IgD-negative memory B cell (primary cell): ENCODE results near the gene BMERB1. TPM values are rescaled to one million over a fixed set of nuclear protein-coding genes. Genes with fewer than 3 reads are reported as not detected.
"Not testable (repeated sequence)": the region's sequence is repeated elsewhere in the genome, so short reads cannot be mapped to it uniquely, and the experiment has no call there.

Experiments used
- H3K27ac Mint-ChIP-seq, 3 donors: one replicate each; pipeline ENCODE4 v1.8.0; 2020 to 2022; ENCODE audit warnings: mild to moderate bottlenecking in 3 of 3, mixed read lengths in 3 of 3, moderate library complexity in 1 of 3
- H3K27me3 Mint-ChIP-seq: one replicate; pipeline ENCODE4 v1.8.0; 2021; ENCODE audit warnings: mixed read lengths
- H3K36me3 Mint-ChIP-seq: one replicate; pipeline ENCODE4 v1.8.0; 2020; ENCODE audit warnings: mild to moderate bottlenecking, mixed read lengths
- H3K4me1 Mint-ChIP-seq, 3 donors: one replicate each; pipeline ENCODE4 v1.8.0; 2020 to 2022; ENCODE audit warnings: mixed read lengths in 3 of 3, mild to moderate bottlenecking in 1 of 3
- H3K4me3 Mint-ChIP-seq, 4 donors: one replicate each; pipeline ENCODE4 v1.8.0; 2020 to 2022; ENCODE audit warnings: mild to moderate bottlenecking in 4 of 4, mixed read lengths in 4 of 4, moderate library complexity in 3 of 4
- H3K9me3 Mint-ChIP-seq, 3 donors: one replicate each; pipeline ENCODE4 v1.8.0; 2020 to 2021; ENCODE audit warnings: mixed read lengths in 3 of 3, mild to moderate bottlenecking in 1 of 3
- polyA plus RNA-seq: library from polyadenylated mRNA; unstranded; fragments of 300-500 nt; fragmentation: Illumina TruSeq; gene quantifications from one replicate; pipeline ENCODE4 v1.2.3, GENCODE V29; 2021

BMERB1 gene
- polyA plus RNA-seq, 1 donor from 2014 or later: 4.2 TPM

DNA sequence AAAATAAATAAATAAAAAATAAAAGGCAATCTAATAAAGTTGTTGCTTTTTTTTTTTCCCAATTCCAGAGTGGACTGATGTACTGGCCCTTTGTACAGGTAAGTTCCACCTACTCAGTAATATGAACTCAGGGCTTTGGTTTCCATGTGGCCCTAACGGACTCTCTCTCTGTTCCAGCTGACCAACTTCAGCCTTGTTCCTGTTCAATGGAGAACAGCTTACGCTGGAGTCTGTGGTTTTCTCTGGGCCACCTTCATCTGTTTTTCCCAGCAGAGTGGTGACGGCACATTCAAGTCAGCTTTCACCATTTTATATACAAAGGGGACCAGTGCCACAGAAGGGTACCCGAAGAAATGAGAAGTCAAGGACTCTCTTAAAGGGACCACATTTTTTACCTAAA, 26.6 kb upstream of the BMERB1 start:
- H3K27ac Mint-ChIP-seq, H3K27me3 Mint-ChIP-seq, H3K9me3 Mint-ChIP-seq, H3K4me3 Mint-ChIP-seq, H3K36me3 Mint-ChIP-seq: not testable (repeated sequence)
- peaks cover 0 to 13% (median 8%) of the 10 kb centered on the region in 3 donors for H3K4me1 Mint-ChIP-seq

DNA sequence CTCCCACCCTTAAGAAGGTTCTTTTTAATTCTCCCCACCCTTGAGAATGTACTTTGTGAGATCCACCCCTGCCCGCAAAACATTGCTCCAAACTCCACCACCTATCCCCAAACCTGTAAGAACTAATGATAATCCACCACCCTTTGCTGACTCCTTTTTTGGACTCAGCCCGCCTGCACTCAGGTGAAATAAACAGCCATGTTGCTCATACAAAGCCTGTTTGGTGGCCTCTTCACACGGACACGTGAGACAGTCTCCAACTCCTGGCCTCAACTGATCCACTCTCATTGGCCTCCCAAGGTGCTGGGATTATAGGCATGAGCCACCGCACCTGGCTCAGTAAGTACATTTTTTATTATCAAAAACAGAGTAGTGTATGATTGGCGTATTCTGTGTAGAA, 24.9 kb upstream of the BMERB1 start:
- not testable (repeated sequence) for H3K4me3 Mint-ChIP-seq, H3K27ac Mint-ChIP-seq, H3K36me3 Mint-ChIP-seq, H3K27me3 Mint-ChIP-seq, H3K4me1 Mint-ChIP-seq, H3K9me3 Mint-ChIP-seq

DNA sequence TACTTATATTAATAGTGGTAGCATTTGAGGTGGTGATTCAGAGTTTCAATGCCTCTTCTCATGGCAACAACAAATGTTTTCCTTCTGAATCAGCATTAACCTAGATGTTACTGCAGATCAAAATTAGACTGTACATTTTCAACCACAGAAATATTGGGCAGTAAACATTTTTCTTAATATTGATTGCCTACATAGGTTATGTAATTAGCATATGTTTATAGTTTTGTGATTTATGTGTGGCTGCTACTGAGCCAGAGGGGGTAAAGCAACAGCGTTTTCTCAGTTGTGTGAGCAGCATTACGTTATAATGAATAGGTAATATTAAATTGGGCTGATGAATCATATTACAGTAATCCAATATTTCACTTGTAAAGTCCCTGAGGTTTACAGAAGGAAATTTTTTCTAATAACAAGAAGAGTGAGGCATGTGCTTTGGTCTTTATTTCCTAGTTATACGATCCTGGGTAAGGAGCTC, 18.8 kb upstream of the BMERB1 start:
- Mint-ChIP-seq H3K4me3 (no peak overlapping the region), H3K36me3 (no peaks in the 10 kb centered on the region), H3K9me3 (no peaks in the 10 kb centered on the region), H3K4me1 (peaks cover 0 to 1% (median 0%) of the 10 kb centered on the region in 3 donors), H3K27me3 (peaks cover 2% of the 10 kb centered on the region), H3K27ac (no peak overlapping the region)

GRCh38 chr16:15417197-15417596, 17.2 kb upstream of the BMERB1 start:
- no peaks in the 10 kb centered on the region for H3K36me3 Mint-ChIP-seq
- H3K27me3 Mint-ChIP-seq: peaks cover 2% of the 10 kb centered on the region
- H3K4me3 Mint-ChIP-seq: no peak overlapping the region
- no peak overlapping the region for H3K27ac Mint-ChIP-seq
- peaks cover 0 to 1% (median 0%) of the 10 kb centered on the region in 3 donors for H3K4me1 Mint-ChIP-seq
- no peaks in the 10 kb centered on the region for H3K9me3 Mint-ChIP-seq

DNA sequence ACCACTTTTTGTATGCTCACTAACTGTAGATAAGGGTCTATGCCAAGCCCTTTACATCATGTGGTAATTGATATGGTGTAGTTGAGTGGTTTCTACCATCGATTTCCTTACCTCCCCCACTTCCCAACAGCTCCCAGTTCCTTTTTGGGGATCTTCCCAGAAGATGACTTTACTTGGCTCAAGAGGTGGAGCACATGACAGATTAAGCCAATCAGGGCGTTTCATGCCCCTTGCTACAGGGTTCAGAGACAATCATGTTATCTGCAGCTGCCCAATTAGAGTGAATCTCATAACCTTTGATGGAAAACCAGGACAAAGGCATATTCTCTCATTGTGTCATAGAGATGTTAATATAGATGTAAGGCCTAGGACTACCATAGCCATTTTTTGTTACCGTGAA, 16.2 kb upstream of the BMERB1 start:
- no peak overlapping the region for H3K27ac Mint-ChIP-seq

DNA sequence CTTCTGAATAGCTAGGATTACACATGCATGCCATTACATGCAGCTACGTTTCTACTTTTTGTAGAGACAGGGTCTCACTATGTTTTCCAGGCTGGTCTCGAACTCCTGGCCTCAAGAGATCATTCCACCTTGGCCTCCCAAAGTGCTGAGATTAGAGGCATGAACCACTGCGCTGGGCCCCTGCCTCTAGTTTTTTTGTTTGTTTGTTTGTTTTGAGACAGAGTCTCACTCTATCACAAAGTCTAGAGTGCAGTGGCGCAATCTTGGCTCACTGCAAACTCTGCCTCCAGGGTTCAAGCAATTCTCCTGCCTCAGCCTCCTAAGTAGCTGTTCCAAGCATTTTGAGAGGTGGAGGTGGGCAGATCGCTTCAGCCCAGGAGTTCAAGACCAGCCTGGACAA, 12.7 kb upstream of the BMERB1 start:
- H3K9me3 Mint-ChIP-seq, H3K27ac Mint-ChIP-seq, H3K36me3 Mint-ChIP-seq, H3K4me3 Mint-ChIP-seq, H3K27me3 Mint-ChIP-seq, H3K4me1 Mint-ChIP-seq: not testable (repeated sequence)

More for the DNA sequence above, 16.2 kb upstream of the BMERB1 start:
- Mint-ChIP-seq H3K27me3 (peaks cover 2% of the 10 kb centered on the region), H3K4me1 (peaks cover 0 to 1% (median 0%) of the 10 kb centered on the region in 3 donors), H3K9me3 (no peaks in the 10 kb centered on the region), H3K4me3 (no peak overlapping the region), H3K36me3 (no peaks in the 10 kb centered on the region)

DNA sequence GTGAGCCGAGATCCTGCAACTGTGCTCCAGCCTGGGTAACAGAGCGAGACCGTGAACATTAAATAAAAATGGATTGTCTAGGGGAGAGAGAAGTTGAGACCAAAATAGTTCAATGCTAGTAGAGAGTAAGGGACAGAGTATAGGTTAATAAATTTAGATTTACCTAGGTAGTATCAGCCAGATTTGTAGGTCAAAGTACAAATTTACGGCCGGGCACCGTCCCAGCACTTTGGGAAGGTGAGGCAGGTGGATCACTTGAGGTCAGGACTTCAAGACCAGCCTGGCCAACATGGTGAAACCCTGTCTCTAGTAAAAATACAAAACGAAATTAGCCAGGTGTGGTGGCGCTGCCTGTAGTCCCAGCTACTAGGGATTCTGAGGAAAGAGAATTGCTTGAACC, 12.2 kb upstream of the BMERB1 start:
- H3K4me3 Mint-ChIP-seq: no peak overlapping the region
- peaks cover 3% of the 10 kb centered on the region for H3K27me3 Mint-ChIP-seq
- H3K27ac Mint-ChIP-seq: no peak overlapping the region
- H3K4me1 Mint-ChIP-seq: no peaks in the 10 kb centered on the region
- H3K9me3 Mint-ChIP-seq: no peaks in the 10 kb centered on the region
- no peaks in the 10 kb centered on the region for H3K36me3 Mint-ChIP-seq

GRCh38 chr16:15425861-15426260, 8.5 kb upstream of the BMERB1 start:
- H3K9me3 Mint-ChIP-seq: no peaks in the 10 kb centered on the region
- no peak overlapping the region for H3K27ac Mint-ChIP-seq
- peaks cover 0 to 3% (median 0%) of the 10 kb centered on the region in 3 donors for H3K4me1 Mint-ChIP-seq
- H3K4me3 Mint-ChIP-seq: no peak overlapping the region
- no peaks in the 10 kb centered on the region for H3K36me3 Mint-ChIP-seq
- peaks cover 3% of the 10 kb centered on the region for H3K27me3 Mint-ChIP-seq

DNA sequence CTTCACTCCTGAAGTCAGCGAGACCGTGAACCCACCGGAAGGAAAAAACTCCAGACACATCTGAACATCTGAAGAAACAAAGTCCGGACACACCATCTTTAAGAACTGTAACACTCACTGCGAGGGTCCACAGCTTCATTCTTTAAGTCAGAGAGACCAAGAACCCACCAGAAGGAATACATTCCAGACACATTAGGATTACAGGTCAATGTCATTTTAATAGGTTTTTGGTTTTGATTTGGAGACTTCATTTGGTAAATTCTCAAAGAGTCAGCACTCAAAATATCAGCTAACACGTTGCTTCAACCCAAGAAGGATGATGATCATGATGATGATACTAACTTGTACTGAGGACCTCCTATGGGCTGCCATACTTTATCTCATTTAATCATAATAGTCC, 7.6 kb upstream of the BMERB1 start:
- Mint-ChIP-seq H3K27ac (no peak overlapping the region), H3K36me3 (no peaks in the 10 kb centered on the region), H3K27me3 (peaks cover 3% of the 10 kb centered on the region), H3K4me1 (peaks cover 0 to 3% (median 0%) of the 10 kb centered on the region in 3 donors), H3K9me3 (no peaks in the 10 kb centered on the region), H3K4me3 (no peak overlapping the region)

DNA sequence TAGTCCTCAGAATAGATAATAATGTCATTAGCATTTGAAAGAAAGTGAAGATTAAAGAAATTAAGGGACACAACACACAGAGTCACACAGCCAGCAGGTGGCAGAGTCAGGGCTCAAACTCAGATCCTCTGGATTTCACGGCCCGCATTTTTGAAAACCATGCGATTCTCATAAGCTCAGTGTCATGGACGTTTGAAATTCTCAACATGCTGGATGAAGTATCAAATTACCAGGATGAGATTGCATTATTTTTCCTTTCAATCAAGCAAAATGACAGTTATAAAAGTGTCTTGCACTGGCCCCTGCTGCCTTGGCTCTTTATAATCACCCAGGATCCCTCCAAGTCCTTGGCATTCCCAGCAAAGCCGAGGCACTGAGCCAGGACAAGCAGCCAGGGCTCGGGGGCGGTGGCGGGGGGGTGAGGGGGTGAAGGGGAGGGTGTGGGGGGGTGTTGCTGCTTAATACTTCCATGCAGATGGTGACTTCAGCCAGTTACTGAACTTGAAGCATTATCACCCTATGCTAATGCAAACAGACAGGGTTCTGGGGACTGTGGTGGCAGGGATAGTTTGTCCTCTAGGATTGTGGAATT, 6.6 kb upstream of the BMERB1 start:
- Mint-ChIP-seq H3K27me3 (peaks cover 3% of the 10 kb centered on the region), H3K4me1 (peaks cover 0 to 3% (median 0%) of the 10 kb centered on the region in 3 donors), H3K36me3 (no peaks in the 10 kb centered on the region), H3K4me3 (no peak overlapping the region), H3K9me3 (no peaks in the 10 kb centered on the region), H3K27ac (no peak overlapping the region)

DNA sequence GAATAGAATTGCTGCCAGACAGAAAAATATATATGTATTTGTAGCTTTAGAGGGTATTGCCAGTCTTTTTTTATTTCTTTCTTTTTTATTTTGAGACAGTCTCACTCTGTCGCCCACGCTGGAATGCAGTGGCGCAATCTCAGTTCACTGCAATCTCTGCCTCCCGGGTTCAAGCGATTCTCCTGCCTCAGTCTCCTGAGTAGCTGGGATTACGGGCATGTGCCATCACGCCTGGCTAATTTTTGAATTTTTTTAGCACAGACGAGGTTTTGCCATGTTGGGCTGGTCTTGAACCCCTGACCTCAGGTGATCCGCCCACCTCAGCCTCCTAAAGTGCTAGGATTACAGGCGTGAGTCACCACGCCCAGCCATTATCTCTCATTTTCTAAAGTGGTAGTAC, 3.5 kb upstream of the BMERB1 start:
- H3K9me3 Mint-ChIP-seq, H3K4me3 Mint-ChIP-seq, H3K36me3 Mint-ChIP-seq, H3K27ac Mint-ChIP-seq: not testable (repeated sequence)
- H3K4me1 Mint-ChIP-seq: peaks cover 10 to 12% (median 12%) of the 10 kb centered on the region in 3 donors
- H3K27me3 Mint-ChIP-seq: peaks cover 15% of the 10 kb centered on the region

DNA sequence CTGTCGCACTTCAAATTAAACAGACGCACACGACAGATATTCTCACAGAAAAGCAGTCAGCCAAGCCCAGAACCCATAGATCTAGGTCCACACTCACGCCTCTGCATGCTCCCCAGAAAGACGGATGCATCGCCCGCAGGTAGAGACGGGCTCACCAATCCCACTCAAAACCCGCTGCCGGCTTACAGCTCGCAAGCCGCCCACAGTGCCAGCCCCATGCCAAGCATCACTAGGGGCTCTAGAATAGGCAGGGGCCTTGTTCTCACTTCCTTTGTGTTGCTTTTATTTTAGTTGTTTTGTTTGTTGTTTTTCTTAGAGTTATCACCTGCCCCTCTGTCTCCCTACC, 336 bp upstream of the BMERB1 start:
- no peaks in the 10 kb centered on the region for H3K9me3 Mint-ChIP-seq
- no peak overlapping the region for H3K27ac Mint-ChIP-seq
- peaks cover 10 to 12% (median 11%) of the 10 kb centered on the region in 3 donors for H3K4me1 Mint-ChIP-seq
- peaks cover 1% of the 10 kb centered on the region for H3K36me3 Mint-ChIP-seq
- peaks cover 18% of the 10 kb centered on the region for H3K27me3 Mint-ChIP-seq
- H3K4me3 Mint-ChIP-seq: peak overlapping the region; percentile 66 to 89 (median 82)

DNA sequence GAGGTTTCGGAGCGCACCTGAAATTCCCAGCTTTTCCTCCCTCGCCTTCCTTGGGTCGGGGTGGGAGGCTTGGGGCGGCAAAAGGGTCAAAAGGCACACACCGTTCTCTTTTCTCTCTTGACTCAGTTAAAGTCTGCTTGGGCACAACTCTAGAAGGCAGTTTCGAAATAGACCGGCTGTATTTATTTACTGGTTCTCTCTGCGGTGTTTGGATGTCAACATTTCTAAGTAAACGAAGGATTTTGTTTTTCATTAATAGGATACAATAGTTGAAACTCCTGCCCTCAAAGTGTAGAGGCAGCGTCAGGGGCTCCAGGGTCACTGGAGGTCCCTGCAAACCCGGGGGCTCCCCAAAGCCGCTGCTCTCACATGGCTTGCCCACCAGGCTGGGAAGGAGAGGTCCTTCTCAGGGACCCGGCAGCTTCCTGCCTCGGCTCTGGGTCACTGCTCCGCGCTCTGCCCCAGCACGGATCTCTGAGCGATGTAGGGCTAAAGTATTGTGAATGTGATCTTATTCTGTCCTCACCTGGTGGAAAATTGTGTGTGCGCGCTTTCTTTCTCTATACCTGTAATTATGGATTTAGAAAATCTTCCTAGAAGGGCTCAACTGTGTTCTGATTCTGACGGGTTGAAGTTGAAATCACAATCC, 952 bp downstream of the BMERB1 start:
- H3K27ac Mint-ChIP-seq: peak overlapping the region in 1 of 3 donors; percentile 13
- H3K36me3 Mint-ChIP-seq: peaks cover 1% of the 10 kb centered on the region
- peaks cover 18% of the 10 kb centered on the region for H3K27me3 Mint-ChIP-seq
- H3K9me3 Mint-ChIP-seq: no peaks in the 10 kb centered on the region
- peaks cover 10 to 12% (median 11%) of the 10 kb centered on the region in 3 donors for H3K4me1 Mint-ChIP-seq
- peak overlapping the region; percentile 73 to 92 (median 87) for H3K4me3 Mint-ChIP-seq

DNA sequence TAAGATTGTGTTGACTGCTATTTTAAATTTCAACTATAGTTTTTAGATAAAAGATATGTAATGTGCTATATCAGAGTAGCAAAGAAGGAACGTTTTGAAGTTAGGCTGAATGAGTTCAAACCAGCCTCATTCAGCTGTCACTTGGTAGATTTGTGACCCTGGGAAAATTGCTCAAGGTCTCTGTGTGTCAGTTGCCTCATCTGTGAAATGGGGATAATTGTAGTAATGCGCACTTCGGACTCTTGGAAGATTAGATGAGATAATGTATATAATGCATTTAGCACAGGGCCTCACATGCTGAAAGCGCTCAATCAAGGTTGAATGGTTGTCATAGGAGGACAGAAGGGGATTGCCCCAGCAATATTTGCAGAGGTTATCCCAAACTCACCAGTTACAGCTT, 4.7 kb downstream of the BMERB1 start:
- Mint-ChIP-seq H3K4me3 (peak overlapping the region in 1 of 4 donors; percentile 6), H3K36me3 (peaks cover 1% of the 10 kb centered on the region), H3K9me3 (no peaks in the 10 kb centered on the region), H3K27me3 (peaks cover 14% of the 10 kb centered on the region), H3K27ac (no peak overlapping the region), H3K4me1 (peaks cover 7 to 11% (median 9%) of the 10 kb centered on the region in 3 donors)

DNA sequence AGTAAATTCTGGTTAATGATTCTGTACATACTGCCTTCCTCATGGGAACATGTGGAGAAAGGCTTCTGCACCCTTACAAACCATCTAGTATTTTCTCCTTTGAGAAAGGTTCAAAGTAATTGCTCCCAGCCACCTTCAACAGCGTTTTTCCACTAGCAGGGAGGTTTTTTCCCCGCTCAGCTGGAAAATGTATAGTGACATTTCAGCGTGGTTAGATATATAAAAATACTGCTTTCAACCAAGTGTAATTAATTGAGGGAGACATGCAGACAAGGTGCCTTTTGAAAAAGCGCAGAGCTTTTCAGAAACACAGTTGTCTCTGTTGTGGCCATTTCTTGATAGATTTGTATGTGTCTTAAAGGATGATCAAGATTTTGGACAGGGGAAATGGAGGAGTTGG, 5.1 kb downstream of the BMERB1 start:
- Mint-ChIP-seq H3K4me3 (peak overlapping the region in 1 of 4 donors; percentile 6), H3K9me3 (no peaks in the 10 kb centered on the region), H3K27me3 (peaks cover 14% of the 10 kb centered on the region), H3K36me3 (peaks cover 1% of the 10 kb centered on the region), H3K27ac (no peak overlapping the region), H3K4me1 (peaks cover 7 to 11% (median 9%) of the 10 kb centered on the region in 3 donors)

- Mint-ChIP-seq H3K27ac (no peak overlapping the region), H3K36me3 (peaks cover 1% of the 10 kb centered on the region), H3K4me3 (no peak overlapping the region), H3K27me3 (peaks cover 5% of the 10 kb centered on the region), H3K9me3 (peaks cover 0 to 6% (median 4%) of the 10 kb centered on the region in 3 donors), H3K4me1 (peaks cover 0 to 1% (median under 1%) of the 10 kb centered on the region in 3 donors)
These were observed 6.5 kb downstream of the BMERB1 start for GRCh38 chr16:15440852-15441251.
